ENCODE results near the gene SNX11. TPM values are rescaled to one million over a fixed set of nuclear protein-coding genes. Genes with fewer than 3 reads are reported as not detected.
A peak's percentile ranks its signal among the peaks of the same experiment; 100 is the strongest.

Gene SNX11
- total and polyA plus RNA-seq, 9 of the 15 experiments (the other 6 are each of a cell fraction or from before 2014, with no cell fraction given), result 12.4 to 24.0 (median 16.8) TPM

DNA sequence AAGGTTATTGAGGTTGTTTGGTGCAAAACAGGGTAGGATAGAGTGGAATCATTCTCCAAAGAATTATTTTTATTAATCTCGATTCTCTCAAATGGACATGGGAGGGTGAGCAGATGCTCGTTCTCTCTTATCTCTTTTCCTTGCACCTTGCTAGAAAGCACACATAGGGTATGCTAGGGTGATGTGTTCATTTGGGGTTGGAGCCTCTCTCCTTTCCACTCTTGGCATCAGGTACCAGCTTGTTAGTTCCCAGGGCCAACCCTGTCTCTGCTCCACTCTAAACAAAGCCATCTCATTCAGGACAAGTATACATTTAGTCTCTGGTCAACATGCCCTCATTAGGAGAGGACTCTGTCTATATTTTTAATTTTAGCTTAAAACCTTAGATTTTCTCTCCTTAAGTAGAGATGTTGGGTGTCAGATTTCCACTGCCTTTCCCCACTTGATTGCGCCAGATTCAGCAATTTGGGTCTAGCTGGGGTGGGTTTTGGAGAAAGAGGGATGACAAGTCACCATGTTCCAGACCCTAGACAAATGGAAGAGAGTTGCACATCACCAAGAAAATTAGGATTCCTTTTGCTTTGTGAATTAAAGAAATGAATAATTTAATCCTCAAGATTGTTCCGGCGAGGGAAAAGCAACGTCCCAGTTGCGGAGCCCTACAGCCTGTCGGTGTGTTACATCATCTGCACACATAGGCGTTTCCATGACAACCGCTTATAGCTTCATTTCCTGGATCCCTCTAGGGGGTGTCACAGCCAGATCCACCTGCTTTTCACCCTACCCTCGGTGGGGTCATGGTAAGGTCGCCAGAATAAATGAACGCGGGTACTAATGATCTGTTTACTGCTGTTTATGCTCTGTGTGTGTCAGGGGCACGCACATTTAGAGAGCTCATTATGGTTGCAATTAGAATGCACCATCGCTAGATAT, 41.6 kb downstream of the SNX11 start (continued):
- TF ChIP-seq SMARCC2 (IDR thresholded peaks at IDR 0.05; ENCODE audit: low read depth) (no peak), CAMTA2 (CRISPR knock-in tag; conservative IDR thresholded peaks at IDR 0.05) (no peak), SP1 (CRISPR knock-in tag; IDR thresholded peaks at IDR 0.05) (no peak), ZEB2 (IDR thresholded peaks at IDR 0.05) (peak; percentile 41; the same call in 1 of the 2 replicates), ELF1 (tag; IDR thresholded peaks at IDR 0.05) (peak; percentile 69; the same call in 1 of the 2 replicates), NRF1 (conservative IDR thresholded peaks at IDR 0.05 in 1 of 2, IDR thresholded peaks at IDR 0.05 in 1 of 2) (peak; percentile 9 to 24; a peak in 1 of 4 replicates), POLR3A (IDR thresholded peaks at IDR 0.05; ENCODE audit: borderline replicate concordance, extremely low read depth, insufficient read depth, insufficient read length) (no peak), KDM2B (CRISPR knock-in tag; IDR thresholded peaks at IDR 0.05) (no peak), ETV5 (CRISPR knock-in tag; IDR thresholded peaks at IDR 0.05; ENCODE audit: low read depth) (no peak), MCM2 (IDR thresholded peaks at IDR 0.05; ENCODE audit: low read depth) (no peak), ARID1B (IDR thresholded peaks at IDR 0.05) (peak; percentile 28; the same call in 1 of the 2 replicates), ARNT (IDR thresholded peaks at IDR 0.05) (no peak), NUFIP1 (IDR thresholded peaks at IDR 0.05; ENCODE audit: partially characterized antibody) (no peak)
- TF ChIP-seq, protein P1, sequence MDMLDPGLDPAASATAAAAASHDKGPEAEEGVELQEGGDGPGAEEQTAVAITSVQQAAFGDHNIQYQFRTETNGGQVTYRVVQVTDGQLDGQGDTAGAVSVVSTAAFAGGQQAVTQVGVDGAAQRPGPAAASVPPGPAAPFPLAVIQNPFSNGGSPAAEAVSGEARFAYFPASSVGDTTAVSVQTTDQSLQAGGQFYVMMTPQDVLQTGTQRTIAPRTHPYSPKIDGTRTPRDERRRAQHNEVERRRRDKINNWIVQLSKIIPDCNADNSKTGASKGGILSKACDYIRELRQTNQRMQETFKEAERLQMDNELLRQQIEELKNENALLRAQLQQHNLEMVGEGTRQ (CRISPR knock-in tag; IDR thresholded peaks at IDR 0.05), result no peak
- TF ChIP-seq, protein P2, sequence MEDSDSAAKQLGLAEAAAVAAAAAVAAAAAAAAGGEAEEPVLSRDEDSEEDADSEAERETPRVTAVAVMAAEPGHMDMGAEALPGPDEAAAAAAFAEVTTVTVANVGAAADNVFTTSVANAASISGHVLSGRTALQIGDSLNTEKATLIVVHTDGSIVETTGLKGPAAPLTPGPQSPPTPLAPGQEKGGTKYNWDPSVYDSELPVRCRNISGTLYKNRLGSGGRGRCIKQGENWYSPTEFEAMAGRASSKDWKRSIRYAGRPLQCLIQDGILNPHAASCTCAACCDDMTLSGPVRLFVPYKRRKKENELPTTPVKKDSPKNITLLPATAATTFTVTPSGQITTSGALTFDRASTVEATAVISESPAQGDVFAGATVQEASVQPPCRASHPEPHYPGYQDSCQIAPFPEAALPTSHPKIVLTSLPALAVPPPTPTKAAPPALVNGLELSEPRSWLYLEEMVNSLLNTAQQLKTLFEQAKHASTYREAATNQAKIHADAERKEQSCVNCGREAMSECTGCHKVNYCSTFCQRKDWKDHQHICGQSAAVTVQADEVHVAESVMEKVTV (CRISPR knock-in tag; IDR thresholded peaks at IDR 0.05), result no peak
- TF ChIP-seq, protein P3, sequence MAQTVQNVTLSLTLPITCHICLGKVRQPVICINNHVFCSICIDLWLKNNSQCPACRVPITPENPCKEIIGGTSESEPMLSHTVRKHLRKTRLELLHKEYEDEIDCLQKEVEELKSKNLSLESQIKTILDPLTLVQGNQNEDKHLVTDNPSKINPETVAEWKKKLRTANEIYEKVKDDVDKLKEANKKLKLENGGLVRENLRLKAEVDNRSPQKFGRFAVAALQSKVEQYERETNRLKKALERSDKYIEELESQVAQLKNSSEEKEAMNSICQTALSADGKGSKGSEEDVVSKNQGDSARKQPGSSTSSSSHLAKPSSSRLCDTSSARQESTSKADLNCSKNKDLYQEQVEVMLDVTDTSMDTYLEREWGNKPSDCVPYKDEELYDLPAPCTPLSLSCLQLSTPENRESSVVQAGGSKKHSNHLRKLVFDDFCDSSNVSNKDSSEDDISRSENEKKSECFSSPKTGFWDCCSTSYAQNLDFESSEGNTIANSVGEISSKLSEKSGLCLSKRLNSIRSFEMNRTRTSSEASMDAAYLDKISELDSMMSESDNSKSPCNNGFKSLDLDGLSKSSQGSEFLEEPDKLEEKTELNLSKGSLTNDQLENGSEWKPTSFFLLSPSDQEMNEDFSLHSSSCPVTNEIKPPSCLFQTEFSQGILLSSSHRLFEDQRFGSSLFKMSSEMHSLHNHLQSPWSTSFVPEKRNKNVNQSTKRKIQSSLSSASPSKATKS (CRISPR knock-in tag; IDR thresholded peaks at IDR 0.05), result no peak
- TF ChIP-seq, protein P4, sequence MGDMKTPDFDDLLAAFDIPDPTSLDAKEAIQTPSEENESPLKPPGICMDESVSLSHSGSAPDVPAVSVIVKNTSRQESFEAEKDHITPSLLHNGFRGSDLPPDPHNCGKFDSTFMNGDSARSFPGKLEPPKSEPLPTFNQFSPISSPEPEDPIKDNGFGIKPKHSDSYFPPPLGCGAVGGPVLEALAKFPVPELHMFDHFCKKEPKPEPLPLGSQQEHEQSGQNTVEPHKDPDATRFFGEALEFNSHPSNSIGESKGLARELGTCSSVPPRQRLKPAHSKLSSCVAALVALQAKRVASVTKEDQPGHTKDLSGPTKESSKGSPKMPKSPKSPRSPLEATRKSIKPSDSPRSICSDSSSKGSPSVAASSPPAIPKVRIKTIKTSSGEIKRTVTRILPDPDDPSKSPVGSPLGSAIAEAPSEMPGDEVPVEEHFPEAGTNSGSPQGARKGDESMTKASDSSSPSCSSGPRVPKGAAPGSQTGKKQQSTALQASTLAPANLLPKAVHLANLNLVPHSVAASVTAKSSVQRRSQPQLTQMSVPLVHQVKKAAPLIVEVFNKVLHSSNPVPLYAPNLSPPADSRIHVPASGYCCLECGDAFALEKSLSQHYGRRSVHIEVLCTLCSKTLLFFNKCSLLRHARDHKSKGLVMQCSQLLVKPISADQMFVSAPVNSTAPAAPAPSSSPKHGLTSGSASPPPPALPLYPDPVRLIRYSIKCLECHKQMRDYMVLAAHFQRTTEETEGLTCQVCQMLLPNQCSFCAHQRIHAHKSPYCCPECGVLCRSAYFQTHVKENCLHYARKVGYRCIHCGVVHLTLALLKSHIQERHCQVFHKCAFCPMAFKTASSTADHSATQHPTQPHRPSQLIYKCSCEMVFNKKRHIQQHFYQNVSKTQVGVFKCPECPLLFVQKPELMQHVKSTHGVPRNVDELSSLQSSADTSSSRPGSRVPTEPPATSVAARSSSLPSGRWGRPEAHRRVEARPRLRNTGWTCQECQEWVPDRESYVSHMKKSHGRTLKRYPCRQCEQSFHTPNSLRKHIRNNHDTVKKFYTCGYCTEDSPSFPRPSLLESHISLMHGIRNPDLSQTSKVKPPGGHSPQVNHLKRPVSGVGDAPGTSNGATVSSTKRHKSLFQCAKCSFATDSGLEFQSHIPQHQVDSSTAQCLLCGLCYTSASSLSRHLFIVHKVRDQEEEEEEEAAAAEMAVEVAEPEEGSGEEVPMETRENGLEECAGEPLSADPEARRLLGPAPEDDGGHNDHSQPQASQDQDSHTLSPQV (IDR thresholded peaks at IDR 0.05), result no peak
- TF ChIP-seq, protein P5, sequence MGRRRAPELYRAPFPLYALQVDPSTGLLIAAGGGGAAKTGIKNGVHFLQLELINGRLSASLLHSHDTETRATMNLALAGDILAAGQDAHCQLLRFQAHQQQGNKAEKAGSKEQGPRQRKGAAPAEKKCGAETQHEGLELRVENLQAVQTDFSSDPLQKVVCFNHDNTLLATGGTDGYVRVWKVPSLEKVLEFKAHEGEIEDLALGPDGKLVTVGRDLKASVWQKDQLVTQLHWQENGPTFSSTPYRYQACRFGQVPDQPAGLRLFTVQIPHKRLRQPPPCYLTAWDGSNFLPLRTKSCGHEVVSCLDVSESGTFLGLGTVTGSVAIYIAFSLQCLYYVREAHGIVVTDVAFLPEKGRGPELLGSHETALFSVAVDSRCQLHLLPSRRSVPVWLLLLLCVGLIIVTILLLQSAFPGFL (CRISPR knock-in tag; IDR thresholded peaks at IDR 0.05), result no peak

Measured in K562 (cell line).